HCT116 (cell line): ENCODE data around the gene GRB10. TPM values are rescaled to one million over a fixed set of nuclear protein-coding genes. Genes with fewer than 3 reads are reported as not detected.

ENCODE experiments used
- ATAC-seq: fragments of 200-7000 bp; cut with Tn5 transposase; 2 replicates; pipeline ENCODE4 v1.9.1; 2020; ENCODE audit warnings: mild to moderate bottlenecking, moderate library complexity
- BruUV-seq: library from RNA; stranded (reverse); fragments of 400-500 nt; replicated peaks from 2 replicates; lab custom pipeline; 2021; lab: Mats Ljungman, UMichigan
- CTCF ChIA-PET: fragments of 300-600 bp; sonication (Branson Sonifier 250); formaldehyde crosslinking; loops from one replicate; lab custom pipeline; 2021; ENCODE audit warnings: antibody characterized with exemption; lab: Charles Lee
- POLR2A ChIA-PET: fragments of 300-600, 350-600 bp; sonication (Branson Sonifier 250); formaldehyde crosslinking; loops from one replicate; lab custom pipeline; 2021; ENCODE audit warnings: antibody characterized with exemption; lab: Charles Lee
- RAD21 ChIA-PET, 2 experiments: fragments of 300-600 bp; sonication (Branson Sonifier 250); formaldehyde crosslinking; loops; one replicate each; lab custom pipeline; 2023; ENCODE audit warnings: low total read pairs in 2 of 2; ENCODE audit not compliant: uncharacterized antibody in 2 of 2, unreplicated experiment in 2 of 2, low non-redundant PET in 1 of 2; lab: Charles Lee
- DNase-seq: peaks from one replicate; pipeline ENCODE4 v3.0.0-alpha.2; 2010; ENCODE audit warnings: low read depth, low spot score
- H2AFZ ChIP-seq: fragments of 200-600 bp; shearing (Covaris generic), sonication (generic); 2 replicates; pipeline ENCODE4 v1.6.1; 2017; ENCODE audit warnings: low read depth, mixed run types, mixed read lengths, antibody characterized with exemption, low read length; ENCODE audit not compliant: poor library complexity, severe bottlenecking
- H3K27ac ChIP-seq: 2 replicates; pipeline ENCODE4 v1.5.1; 2012; ENCODE audit warnings: low read depth, low read length
- H3K27me3 ChIP-seq: fragments of 200-600 bp; sonication (generic); 2 replicates; pipeline ENCODE4 v1.6.1; 2016; ENCODE audit warnings: mixed run types, low read length, mixed read lengths; ENCODE audit not compliant: insufficient read depth
- H3K36me3 ChIP-seq, 2 experiments: fragments of 200-500 bp in 1 of 2; fragments of 200-600 bp in 1 of 2; sonication (Bioruptor generic) in 1 of 2; sonication (generic) in 1 of 2; 2 replicates each; pipeline versions ENCODE4 v1.5.1 to v1.6.1; 2014 to 2016; ENCODE audit warnings: low read length in 2 of 2, inconsistent platforms in 1 of 2, mixed read lengths in 1 of 2, mixed run types in 1 of 2; ENCODE audit not compliant: insufficient read depth in 2 of 2, control insufficient read depth in 1 of 2
- H3K4me1 ChIP-seq, 2 experiments: fragments of 200-600 bp in 1 of 2; sonication (generic) in 1 of 2; 2 replicates each; pipeline versions ENCODE4 v1.5.1 to v1.6.1; 2012 to 2017; ENCODE audit warnings: low read length in 2 of 2, inconsistent platforms in 1 of 2, mild to moderate bottlenecking in 1 of 2, mixed read lengths in 1 of 2, mixed run types in 1 of 2, moderate library complexity in 1 of 2; ENCODE audit not compliant: insufficient read depth in 2 of 2, control insufficient read depth in 1 of 2
- H3K4me2 ChIP-seq: fragments of 200-600 bp; sonication (generic); 2 replicates; pipeline ENCODE4 v1.6.1; 2017; ENCODE audit warnings: mixed run types, low read length, mixed read lengths
- H3K4me3 ChIP-seq, 2 experiments: fragments of 200-600 bp in 1 of 2; sonication (generic) in 1 of 2; replicated peaks in 1 of 2; 2 replicates each; pipeline ENCODE4 v1.5.1; 2011 to 2016; ENCODE audit warnings: low read length in 2 of 2, control low read depth in 1 of 2, low read depth in 1 of 2, mild to moderate bottlenecking in 1 of 2, mixed read lengths in 1 of 2, mixed run types in 1 of 2
- H3K79me2 ChIP-seq: fragments of 200-600 bp; sonication (generic); 2 replicates; pipeline ENCODE4 v1.6.1; 2017; ENCODE audit warnings: mild to moderate bottlenecking, mixed run types, low read length, moderate library complexity, mixed read lengths; ENCODE audit not compliant: insufficient read depth
- H3K9ac ChIP-seq: fragments of 200-600 bp; sonication (generic); 2 replicates; pipeline ENCODE4 v1.6.1; 2016; ENCODE audit warnings: low read length, mixed read lengths
- H3K9me2 ChIP-seq: fragments of 200-600 bp; sonication (generic), shearing (Covaris generic); 2 replicates; pipeline ENCODE4 v1.6.1; 2017; ENCODE audit warnings: mixed run types, mild to moderate bottlenecking, moderate library complexity; ENCODE audit not compliant: insufficient read depth
- H3K9me3 ChIP-seq, 2 experiments: fragments of 200-500 bp in 1 of 2; fragments of 200-600 bp in 1 of 2; sonication (Bioruptor generic) in 1 of 2; sonication (generic) in 1 of 2; 2 replicates each; pipeline ENCODE4 v1.6.1; 2014 to 2017; ENCODE audit warnings: low read length in 2 of 2, mixed read lengths in 2 of 2, inconsistent platforms in 1 of 2, low read depth in 1 of 2, mild to moderate bottlenecking in 1 of 2, mixed run types in 1 of 2, moderate library complexity in 1 of 2; ENCODE audit not compliant: control insufficient read depth in 1 of 2, insufficient read depth in 1 of 2
- H4K20me1 ChIP-seq: fragments of 200-600 bp; sonication (generic), shearing (Covaris generic); 2 replicates; pipeline ENCODE4 v1.6.1; 2017; ENCODE audit warnings: mixed run types, mild to moderate bottlenecking, moderate library complexity; ENCODE audit not compliant: insufficient read depth
- CBX3 ChIP-seq: IDR thresholded peaks from 2 replicates; pipeline ENCODE4 v1.6.1; 2012; ENCODE audit warnings: low read depth
- EZH2 ChIP-seq: fragments of 200-600 bp; sonication (generic); IDR thresholded peaks from 2 replicates; pipeline ENCODE4 v1.6.1; 2017; ENCODE audit warnings: antibody characterized with exemption, mixed run types
- EZH2phosphoT487 ChIP-seq: fragments of 200-600 bp; IDR thresholded peaks from 2 replicates; pipeline ENCODE4 v1.6.1; 2018; ENCODE audit warnings: antibody characterized with exemption, borderline replicate concordance
- FOSL1 ChIP-seq: IDR thresholded peaks from 2 replicates; pipeline ENCODE4 v1.6.1; 2012; ENCODE audit warnings: low read depth
- POLR2A ChIP-seq: IDR thresholded peaks from 2 replicates; pipeline ENCODE4 v1.7.0; 2011; ENCODE audit warnings: borderline replicate concordance; ENCODE audit not compliant: insufficient read depth, insufficient read length; ENCODE audit errors: extremely low read depth
- RAD21 ChIP-seq: IDR thresholded peaks from 2 replicates; pipeline ENCODE4 v1.6.1; 2012; ENCODE audit warnings: low read depth, mild to moderate bottlenecking
- SIN3A ChIP-seq: IDR thresholded peaks from 2 replicates; pipeline ENCODE4 v1.6.1; 2012; ENCODE audit warnings: low read depth
- SP1 ChIP-seq: IDR thresholded peaks from 2 replicates; pipeline ENCODE4 v1.6.1; 2012; ENCODE audit warnings: low read depth
- SRF ChIP-seq: IDR thresholded peaks from 2 replicates; pipeline ENCODE4 v1.6.1; 2012; ENCODE audit warnings: low read depth
- TCF7L2 ChIP-seq: IDR thresholded peaks from 2 replicates; pipeline ENCODE4 v1.7.0; 2011; ENCODE audit warnings: borderline replicate concordance, inconsistent platforms; ENCODE audit not compliant: insufficient read depth, insufficient read length; ENCODE audit errors: extremely low read depth
- YY1 ChIP-seq: IDR thresholded peaks from 2 replicates; pipeline ENCODE4 v1.6.1; 2011; ENCODE audit warnings: low read length, low read depth, moderate library complexity, mild to moderate bottlenecking; ENCODE audit not compliant: insufficient replicate concordance; ENCODE audit errors: extremely low read depth
- ZFX ChIP-seq: fragments of 450-650 bp; IDR thresholded peaks from 2 replicates; pipeline ENCODE4 v1.6.1; 2017
- ZNF274 ChIP-seq: fragments of 200-500 bp; sonication (Bioruptor generic); IDR thresholded peaks from 2 replicates; pipeline ENCODE4 v1.6.1; 2014; ENCODE audit warnings: mild to moderate bottlenecking, low read depth, low read length, inconsistent platforms
- intact Hi-C: fragments of 100-400 bp; cut with micrococcal nuclease; formaldehyde crosslinking; loops from 2 replicates; pipeline ENCODE4 v1.10.0; 2022
- total RNA-seq: library from RNA; stranded (reverse); gene quantifications from one replicate; pipeline ENCODE4 v1.2.1, GENCODE V29; 2021; ENCODE audit not compliant: unreplicated experiment
- TF ChIP-seq, protein P1 (sequence below): IDR thresholded peaks from 2 replicates; pipeline ENCODE4 v1.6.1; 2011; ENCODE audit warnings: mild to moderate bottlenecking, low read length, moderate library complexity; ENCODE audit not compliant: insufficient replicate concordance; ENCODE audit errors: extremely low read depth
- TF ChIP-seq, protein P2 (sequence below): IDR thresholded peaks from 2 replicates; pipeline ENCODE4 v1.6.1; 2012; ENCODE audit warnings: low read depth

The GRB10 gene
- total RNA-seq, 1 experiment from 2014 or later = 37.3 TPM

DNA sequence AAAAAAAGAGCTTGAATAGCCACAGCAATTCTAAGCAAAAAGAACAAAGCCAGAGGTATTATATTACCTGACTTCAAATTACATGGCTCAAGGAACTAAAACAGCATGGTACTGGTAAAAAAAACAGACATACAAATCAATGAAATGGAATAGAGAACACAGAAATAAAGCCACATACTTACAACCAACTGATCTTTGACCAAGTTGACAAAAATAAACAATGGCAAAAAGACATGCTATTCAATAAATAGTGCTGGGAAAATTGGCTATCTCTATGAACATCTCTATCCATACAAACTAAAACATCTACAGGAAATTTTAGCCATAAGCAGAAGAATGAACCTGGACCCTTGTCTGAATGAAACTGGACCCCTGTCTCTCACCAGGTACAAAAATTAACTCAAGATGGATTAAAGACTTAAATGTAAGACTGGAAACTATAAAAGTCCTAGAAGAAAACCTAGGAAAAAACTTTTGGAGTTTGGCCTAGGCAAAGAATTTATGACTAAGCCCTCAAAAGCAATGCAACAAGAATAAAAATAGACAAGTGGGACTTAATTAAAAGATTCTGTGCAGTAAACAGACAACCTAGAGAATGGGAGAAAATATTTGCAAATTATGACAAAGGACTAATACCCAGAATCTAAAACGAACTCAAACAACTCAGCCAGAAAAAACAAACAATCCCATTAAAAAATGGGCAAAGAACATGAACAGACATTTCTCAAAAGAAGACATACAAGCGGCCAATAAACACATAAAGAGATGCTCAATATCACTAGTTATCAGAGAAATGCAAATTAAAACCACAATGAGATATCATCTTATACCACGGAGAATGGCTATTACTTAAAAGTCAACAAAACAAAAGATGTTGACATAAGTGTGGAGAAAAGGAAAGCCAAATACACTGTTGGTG lies 144.7 kb downstream of the GRB10 start:
- POLR2A ChIA-PET = no interaction called here
- Histone ChIP-seq H3K4me3 (no peak overlapping the region), H4K20me1 (no peaks in the 10 kb centered on the region), H3K27me3 (no peaks in the 10 kb centered on the region), H3K9me2 (no peaks in the 10 kb centered on the region), H3K4me1 (peaks cover 2 to 3% of the 10 kb centered on the region in 2 experiments; a peak in 1 of 4 replicates), H3K36me3 (no peaks in the 10 kb centered on the region), H3K27ac (no peak overlapping the region), H3K9me3 (no peaks in the 10 kb centered on the region), H3K4me2 (no peak overlapping the region), H3K9ac (no peak overlapping the region), H3K79me2 (no peaks in the 10 kb centered on the region), H2AFZ (no peak overlapping the region)
- CTCF ChIA-PET = no interaction called here
- TF ChIP-seq FOSL1 = no peak
- TF ChIP-seq, protein P1, sequence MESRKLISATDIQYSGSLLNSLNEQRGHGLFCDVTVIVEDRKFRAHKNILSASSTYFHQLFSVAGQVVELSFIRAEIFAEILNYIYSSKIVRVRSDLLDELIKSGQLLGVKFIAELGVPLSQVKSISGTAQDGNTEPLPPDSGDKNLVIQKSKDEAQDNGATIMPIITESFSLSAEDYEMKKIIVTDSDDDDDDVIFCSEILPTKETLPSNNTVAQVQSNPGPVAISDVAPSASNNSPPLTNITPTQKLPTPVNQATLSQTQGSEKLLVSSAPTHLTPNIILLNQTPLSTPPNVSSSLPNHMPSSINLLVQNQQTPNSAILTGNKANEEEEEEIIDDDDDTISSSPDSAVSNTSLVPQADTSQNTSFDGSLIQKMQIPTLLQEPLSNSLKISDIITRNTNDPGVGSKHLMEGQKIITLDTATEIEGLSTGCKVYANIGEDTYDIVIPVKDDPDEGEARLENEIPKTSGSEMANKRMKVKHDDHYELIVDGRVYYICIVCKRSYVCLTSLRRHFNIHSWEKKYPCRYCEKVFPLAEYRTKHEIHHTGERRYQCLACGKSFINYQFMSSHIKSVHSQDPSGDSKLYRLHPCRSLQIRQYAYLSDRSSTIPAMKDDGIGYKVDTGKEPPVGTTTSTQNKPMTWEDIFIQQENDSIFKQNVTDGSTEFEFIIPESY = no peak
- no peak for TF ChIP-seq SIN3A
- TF ChIP-seq EZH2phosphoT487 = no peak
- no peak for TF ChIP-seq EZH2
- TF ChIP-seq SP1 = no peak
- no peak for TF ChIP-seq SRF
- TF ChIP-seq, protein P2, sequence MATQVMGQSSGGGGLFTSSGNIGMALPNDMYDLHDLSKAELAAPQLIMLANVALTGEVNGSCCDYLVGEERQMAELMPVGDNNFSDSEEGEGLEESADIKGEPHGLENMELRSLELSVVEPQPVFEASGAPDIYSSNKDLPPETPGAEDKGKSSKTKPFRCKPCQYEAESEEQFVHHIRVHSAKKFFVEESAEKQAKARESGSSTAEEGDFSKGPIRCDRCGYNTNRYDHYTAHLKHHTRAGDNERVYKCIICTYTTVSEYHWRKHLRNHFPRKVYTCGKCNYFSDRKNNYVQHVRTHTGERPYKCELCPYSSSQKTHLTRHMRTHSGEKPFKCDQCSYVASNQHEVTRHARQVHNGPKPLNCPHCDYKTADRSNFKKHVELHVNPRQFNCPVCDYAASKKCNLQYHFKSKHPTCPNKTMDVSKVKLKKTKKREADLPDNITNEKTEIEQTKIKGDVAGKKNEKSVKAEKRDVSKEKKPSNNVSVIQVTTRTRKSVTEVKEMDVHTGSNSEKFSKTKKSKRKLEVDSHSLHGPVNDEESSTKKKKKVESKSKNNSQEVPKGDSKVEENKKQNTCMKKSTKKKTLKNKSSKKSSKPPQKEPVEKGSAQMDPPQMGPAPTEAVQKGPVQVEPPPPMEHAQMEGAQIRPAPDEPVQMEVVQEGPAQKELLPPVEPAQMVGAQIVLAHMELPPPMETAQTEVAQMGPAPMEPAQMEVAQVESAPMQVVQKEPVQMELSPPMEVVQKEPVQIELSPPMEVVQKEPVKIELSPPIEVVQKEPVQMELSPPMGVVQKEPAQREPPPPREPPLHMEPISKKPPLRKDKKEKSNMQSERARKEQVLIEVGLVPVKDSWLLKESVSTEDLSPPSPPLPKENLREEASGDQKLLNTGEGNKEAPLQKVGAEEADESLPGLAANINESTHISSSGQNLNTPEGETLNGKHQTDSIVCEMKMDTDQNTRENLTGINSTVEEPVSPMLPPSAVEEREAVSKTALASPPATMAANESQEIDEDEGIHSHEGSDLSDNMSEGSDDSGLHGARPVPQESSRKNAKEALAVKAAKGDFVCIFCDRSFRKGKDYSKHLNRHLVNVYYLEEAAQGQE = no peak
- TF ChIP-seq YY1 = no peak
- no peak for TF ChIP-seq ZFX
- TF ChIP-seq POLR2A = no peak
- TF ChIP-seq ZNF274 = no peak
- TF ChIP-seq TCF7L2 = no peak
- no peak for TF ChIP-seq RAD21
- TF ChIP-seq CBX3 = no peak
- RAD21 ChIA-PET = no interaction called here
- DNase-seq = no peak
- no peak for ATAC-seq
- intact Hi-C loops = no loop called here
- no TSS peak for BruUV-seq
